GM10847 (cell line): Measurements from ENCODE around the gene FRMD3.

Source experiments
- POLR2A ChIP-seq: IDR thresholded peaks from 2 replicates; pipeline ENCODE4 v1.6.1; 2011; ENCODE audit not compliant: insufficient read length; ENCODE audit errors: extremely low read depth

FRMD3 gene

GRCh38 chr9:83208065-83208850 lies 329.9 kb downstream of the FRMD3 start:
- TF ChIP-seq POLR2A: no peak

GRCh38 chr9:83204047-83204446 lies 334.2 kb downstream of the FRMD3 start:
- TF ChIP-seq POLR2A: no peak

DNA sequence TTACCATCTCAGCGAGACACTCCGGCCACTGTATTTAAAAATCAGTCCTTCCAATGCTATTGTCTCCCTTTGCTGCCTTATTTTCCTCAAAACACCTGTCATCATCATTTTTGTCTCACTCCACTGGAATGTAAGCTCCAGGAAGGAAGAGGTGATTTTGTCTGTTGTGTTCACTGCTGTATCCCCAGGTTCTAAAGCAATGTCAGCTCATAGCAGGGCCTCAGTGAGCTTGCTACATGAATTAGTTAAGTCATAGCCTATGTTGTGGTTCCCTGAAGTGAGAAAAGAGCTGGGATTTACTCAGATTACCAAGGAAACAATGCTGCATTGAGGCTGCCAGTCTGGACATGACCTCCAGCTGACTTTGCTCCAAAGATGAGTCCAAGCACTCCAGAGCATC lies 337.7 kb downstream of the FRMD3 start:
- no peak for TF ChIP-seq POLR2A

- TF ChIP-seq POLR2A: no peak
Measured at GRCh38 chr9:83199832-83200231, 338.4 kb downstream of the FRMD3 start.

DNA sequence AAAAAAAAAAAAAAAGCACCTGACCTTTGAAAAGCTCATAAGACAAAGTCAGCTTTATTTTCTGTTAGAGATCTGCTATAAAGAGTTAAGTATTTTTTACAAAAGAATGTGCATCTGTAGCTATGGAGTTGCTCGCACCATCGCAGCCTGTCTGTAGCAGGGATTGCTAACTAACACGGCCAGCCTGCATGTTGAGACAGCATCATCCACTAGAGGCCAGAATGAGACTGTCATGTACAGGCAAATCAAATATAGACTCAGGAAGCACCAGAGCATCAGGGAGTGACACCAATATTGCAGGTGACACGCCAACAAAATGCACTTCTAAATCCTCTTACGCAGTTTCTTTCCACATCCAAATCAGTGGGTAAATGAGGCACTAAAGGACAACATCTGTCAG lies 339.0 kb downstream of the FRMD3 start:
- TF ChIP-seq POLR2A: no peak

GRCh38 chr9:83198371-83198770 lies 339.8 kb downstream of the FRMD3 start:
- no peak for TF ChIP-seq POLR2A

DNA sequence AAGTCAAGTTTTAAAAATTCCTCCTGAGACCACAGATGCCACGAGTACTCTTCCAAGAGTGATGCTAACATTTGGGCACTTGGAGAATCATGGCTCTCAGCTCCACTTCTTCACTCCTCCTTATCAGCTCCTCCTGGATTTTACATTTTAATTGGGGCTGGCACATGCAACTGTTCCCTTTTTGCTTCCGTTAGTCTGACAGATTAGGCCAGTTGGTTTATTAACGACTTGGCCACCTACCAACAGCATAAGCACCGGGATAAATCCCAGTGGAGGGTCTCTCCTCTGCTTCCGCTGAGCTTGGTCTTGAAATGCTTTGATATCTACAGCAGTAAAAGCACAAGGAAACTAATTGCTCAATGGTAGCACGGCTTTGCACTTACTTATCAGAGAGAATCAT lies 340.6 kb downstream of the FRMD3 start:
- TF ChIP-seq POLR2A: no peak

GRCh38 chr9:83196946-83197345 lies 341.3 kb downstream of the FRMD3 start:
- no peak for TF ChIP-seq POLR2A
